ENCODE measurements around the gene NISCH.

NISCH gene

GRCh38 chr3:52527732-52528585, 72.6 kb downstream of the NISCH start:
- DNase-seq, result peak; percentile 11

GRCh38 chr3:52528586-52529375, 73.4 kb downstream of the NISCH start:
- peak; percentile 13 for DNase-seq

GRCh38 chr3:52529376-52530333, 74.3 kb downstream of the NISCH start:
- peak; percentile 12 for DNase-seq

- peak; percentile 13 for DNase-seq
Observed at GRCh38 chr3:52530918-52531826, 75.8 kb downstream of the NISCH start.

DNA sequence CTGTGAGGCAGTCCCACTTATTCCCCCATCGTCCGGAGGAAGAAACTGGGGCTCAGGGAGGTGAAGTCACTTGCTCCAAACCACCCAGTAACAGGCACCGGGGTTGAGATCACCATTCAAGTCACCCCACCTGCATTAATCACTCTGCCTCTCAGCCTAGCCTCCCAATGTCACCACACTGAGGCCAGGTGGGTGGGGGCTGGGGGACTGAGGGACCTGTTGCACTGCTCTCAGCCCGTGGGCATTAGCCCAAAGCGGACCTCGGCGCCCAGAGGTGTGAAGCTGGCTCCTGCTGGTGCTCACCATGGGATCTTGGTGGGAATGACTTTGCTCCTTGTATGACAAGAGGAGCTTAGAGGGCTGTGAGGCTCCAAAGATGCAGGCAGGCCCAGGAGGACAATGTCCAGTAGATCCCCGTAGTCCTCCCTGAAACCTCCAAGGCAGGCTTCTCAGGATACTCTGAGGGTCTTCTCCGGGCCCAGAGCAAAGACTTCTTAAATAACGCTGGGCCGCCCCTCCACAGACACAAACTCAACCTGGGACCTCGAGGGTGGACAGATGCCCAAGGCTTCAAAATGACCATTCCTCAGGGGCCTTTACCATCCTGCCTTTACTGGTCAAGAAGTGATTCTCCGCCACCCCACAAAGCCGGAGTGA, 76.6 kb downstream of the NISCH start:
- DNase-seq, result peak; percentile 14

GRCh38 chr3:52532517-52532837, 77.1 kb downstream of the NISCH start:
- DNase-seq, result peak; percentile 38

DNA sequence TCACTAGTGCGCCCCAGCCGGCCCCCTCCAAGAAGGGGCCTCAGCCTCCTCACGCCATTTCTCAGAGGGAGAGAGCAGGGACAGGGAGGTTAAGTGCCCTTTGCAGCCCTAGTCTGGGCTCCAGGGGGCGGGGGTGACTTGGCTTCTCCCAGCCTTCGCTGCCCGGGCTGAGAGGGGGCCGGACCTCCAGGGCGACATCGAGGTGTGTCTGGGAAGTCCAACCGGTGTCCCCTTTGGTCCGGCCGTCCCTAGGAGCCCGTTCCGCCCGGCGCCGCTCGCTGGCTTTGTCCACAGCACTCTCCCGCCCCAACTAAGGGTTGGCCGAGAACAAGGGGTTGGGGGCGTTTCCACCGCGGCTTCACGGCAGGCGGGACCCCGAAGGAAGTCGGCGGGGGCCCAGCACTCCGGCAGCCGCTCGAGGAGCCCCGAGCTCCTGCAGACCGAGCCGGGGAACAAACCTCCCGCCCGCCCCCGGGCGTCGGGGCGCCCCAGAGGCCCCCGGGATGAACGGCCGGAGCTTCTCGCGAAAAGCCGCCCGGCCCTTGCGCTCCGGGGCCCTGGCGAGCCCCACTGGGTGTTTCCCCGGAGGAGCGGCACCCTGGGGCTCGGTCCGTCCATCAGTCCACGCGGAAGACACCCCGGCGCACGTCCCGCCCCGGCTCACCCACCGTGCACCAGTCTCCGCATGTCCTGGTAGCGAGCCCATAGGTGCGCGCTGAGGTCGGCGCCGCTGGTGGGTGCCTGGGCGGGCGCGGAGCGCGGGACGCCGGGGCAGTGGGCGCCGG, 77.6 kb downstream of the NISCH start:
- DNase-seq, result peak; percentile 35

- peak; percentile 69 for DNase-seq
Observed at GRCh38 chr3:52533623-52534280, 78.3 kb downstream of the NISCH start, which contains the start of gene NT5DC2. TSS of gene NT5DC2 (minus strand) at chr3:52533857. CDS start at chr3:52533737, 120 bp downstream.

DNA sequence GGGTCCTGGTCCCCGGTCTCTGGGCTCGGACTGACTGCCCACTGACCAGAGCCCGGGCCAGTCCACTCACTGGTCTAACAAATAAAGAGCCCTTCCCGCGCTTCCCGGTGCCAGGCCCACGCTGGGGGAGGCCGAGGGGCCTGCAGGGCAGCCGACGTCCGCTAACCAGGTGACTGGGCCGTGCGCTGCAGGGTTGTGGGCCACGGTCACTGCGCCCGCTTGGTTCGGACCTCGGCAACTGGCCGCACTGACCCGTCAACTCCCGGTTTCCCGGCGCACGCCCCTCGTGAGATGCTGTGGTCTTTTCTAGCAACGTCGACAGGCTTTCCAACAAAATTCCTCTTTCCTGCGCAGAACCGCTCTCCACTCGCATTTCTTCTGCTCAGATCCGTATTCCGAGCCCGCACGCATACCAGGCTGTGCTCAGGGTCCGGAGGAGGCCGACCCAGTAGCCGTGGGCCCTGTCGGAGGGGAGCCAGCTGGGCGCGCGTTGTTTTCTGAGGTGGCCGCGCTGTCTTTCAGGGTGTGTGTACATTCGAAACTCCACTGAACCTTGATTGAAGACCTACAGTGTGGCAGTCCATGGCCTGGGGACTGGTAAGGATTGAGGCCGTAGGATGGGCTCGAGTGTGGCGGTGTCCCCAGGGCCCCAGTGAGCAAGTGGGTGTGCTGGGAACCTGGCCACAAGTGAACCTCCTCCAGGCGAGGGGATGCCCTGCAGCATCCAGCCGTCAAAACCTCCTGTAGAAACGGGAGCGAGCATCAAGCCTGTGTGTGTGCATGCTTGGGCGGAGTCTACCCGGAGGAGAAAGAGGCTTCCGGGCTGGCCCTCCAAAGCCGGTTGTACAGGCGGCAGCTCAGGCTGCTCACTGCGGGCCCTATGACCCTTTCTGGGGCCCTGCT, 79.1 kb downstream of the NISCH start:
- peak; percentile 22 for DNase-seq

- peak; percentile 12 for DNase-seq
Observed at GRCh38 chr3:52535411-52536111, 80.2 kb downstream of the NISCH start.

DNA sequence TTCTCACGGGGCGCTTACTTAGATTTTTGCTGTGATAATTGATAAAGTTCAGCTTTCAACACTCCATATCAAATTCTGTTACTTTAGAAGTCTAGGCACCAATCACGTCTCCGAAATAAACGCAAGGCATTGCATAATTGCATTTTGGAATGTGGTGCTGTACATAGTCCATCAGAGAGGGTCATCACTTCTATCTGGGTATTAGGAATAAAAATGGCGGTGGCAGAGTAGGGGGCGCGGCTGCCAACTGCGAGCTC, 80.6 kb downstream of the NISCH start:
- no peak for DNase-seq

- peak; percentile 97 for DNase-seq
Observed at GRCh38 chr3:52536369-52537164, 81.2 kb downstream of the NISCH start, which contains the start of gene UQCC5. TSS of gene UQCC5 (plus strand) at chr3:52536605. CDS start at chr3:52536756, 151 bp downstream.

DNA sequence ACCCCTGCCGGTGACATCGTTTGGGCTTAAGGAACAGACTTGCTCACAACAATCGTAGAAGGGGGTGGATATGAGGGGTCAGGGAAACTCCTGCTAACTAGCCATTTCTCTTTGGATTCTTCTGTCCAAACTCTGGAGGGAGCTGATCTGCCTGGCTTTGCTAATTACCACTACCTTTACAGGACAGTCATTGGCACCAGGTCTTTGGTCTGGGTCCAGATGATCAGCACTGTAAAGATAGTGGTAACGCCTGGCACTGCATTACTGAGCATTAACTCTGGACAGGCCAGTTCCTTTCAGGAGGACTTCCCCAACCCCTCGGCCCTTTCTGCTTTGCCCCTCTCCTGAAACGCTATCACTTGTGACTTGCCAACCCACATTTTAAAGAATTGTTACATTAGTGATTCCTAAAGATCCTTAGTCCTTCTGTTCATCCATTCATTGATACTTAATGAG, 81.8 kb downstream of the NISCH start:
- DNase-seq, result no peak

DNA sequence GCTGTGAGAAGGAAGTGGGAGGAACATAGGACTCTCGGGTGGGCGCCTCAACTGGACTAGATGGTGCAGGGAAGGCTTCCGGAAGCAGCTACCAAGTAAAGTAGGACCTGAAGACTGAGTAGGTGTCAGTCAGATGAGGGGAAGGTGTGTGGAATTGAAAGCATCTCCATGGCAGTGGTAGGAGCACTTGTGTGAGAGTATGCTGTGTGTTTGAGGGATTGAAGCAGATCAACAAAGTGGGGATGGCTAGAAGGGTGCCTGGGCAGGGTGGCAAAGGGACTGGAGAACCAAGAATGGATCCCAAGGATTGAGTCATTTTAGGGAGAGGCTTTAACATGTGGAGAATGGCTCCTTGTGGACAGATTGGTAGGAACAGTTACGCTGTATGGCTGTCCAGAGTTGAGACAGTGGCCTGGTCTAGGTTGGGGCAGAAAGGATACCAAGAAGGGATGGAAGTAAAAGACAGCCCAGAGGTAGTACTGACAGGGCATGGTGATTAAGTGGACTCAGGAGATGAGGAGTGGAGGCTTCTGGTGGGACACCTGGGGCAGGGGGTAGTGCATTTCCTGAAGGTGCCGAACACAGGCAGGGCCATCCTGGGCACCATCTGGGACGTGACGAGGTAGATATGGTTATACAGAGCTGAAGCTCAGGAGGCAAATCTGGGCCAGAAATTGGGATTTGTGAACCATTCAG, 82.5 kb downstream of the NISCH start:
- no peak for DNase-seq

- no peak for DNase-seq
Observed at GRCh38 chr3:52539010-52539653, 83.7 kb downstream of the NISCH start.

DNA sequence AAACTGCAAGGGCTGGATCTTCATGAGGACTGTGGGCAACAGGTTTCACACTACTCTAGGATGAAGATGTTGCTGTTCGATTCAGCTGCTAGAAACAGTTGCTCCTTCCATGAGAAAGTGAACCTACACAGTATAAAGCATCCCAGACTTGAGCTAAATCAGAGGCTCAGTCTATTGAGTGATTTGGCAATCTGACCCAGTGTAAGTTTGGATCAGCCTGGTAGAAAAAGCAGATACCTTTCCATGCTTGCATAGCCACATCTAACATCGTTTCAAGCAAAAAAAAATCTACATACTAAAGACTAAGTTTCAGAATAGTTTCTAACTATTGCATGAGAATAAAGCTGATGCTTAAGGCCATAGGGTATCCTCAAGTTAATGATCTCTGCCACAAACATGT, 85.6 kb downstream of the NISCH start:
- DNase-seq, result no peak
